Breast epithelium (tissue), 3 donors: Measurements from ENCODE around the gene NRP1.

Experiments
- CTCF ChIP-seq, 3 donors: fragments of 450-650 bp; IDR thresholded peaks; one replicate each; pipeline ENCODE4 v1.5.1; 2016 to 2017; ENCODE audit warnings: antibody characterized with exemption in 3 of 3, mild to moderate bottlenecking in 3 of 3, moderate library complexity in 3 of 3
- POLR2A ChIP-seq: fragments of 450-650 bp; IDR thresholded peaks from one replicate; pipeline ENCODE4 v1.6.1; 2016; ENCODE audit warnings: antibody characterized with exemption, mild to moderate bottlenecking, moderate library complexity
- POLR2AphosphoS5 ChIP-seq, 3 donors: sonication (generic); formaldehyde crosslinking; IDR thresholded peaks; one replicate each; pipeline ENCODE4 v1.6.1; 2017; ENCODE audit warnings: antibody characterized with exemption in 3 of 3

GRCh38 chr10:33136781-33137180 is 197.7 kb downstream of the NRP1 start:
- TF ChIP-seq POLR2A (no peak), CTCF (IDR thresholded peaks at IDR 0.05) (no peak), POLR2AphosphoS5 (IDR thresholded peaks at IDR 0.05) (no peak)
